CD14-positive monocyte (primary cell): ENCODE results near the gene STAT4. TPM values are rescaled to one million over a fixed set of nuclear protein-coding genes. Genes with fewer than 3 reads are reported as not detected.

ENCODE experiments used
- DNase-seq, 3 donors: peaks; one replicate each; pipeline ENCODE4 v3.0.0-alpha.2; 2011 to 2022
- H2AFZ ChIP-seq: 2 replicates; pipeline ENCODE4 v1.6.0; 2012; ENCODE audit warnings: mild to moderate bottlenecking, low read depth, low read length, inconsistent platforms; ENCODE audit not compliant: insufficient read depth, poor library complexity, severe bottlenecking
- H3K27ac ChIP-seq, 2 donors: 1 replicate in 1 of 2; 2 replicates in 1 of 2; pipeline ENCODE4 v1.5.1; 2012 to 2013; ENCODE audit warnings: low read length in 2 of 2, control low read depth in 1 of 2, inconsistent platforms in 1 of 2, low read depth in 1 of 2, mild to moderate bottlenecking in 1 of 2
- H3K27me3 ChIP-seq, 2 donors: one replicate each; pipeline versions ENCODE4 v1.6.0 to v1.6.1; 2011 to 2013; ENCODE audit warnings: low read length in 2 of 2; ENCODE audit not compliant: control insufficient read depth in 2 of 2, insufficient read depth in 2 of 2
- H3K36me3 ChIP-seq, 2 donors: replicated peaks in 1 of 2; 1 replicate in 1 of 2; 2 replicates in 1 of 2; pipeline versions ENCODE4 v1.5.1 to v1.6.1; 2012 to 2013; ENCODE audit warnings: low read length in 2 of 2, control low read depth in 1 of 2, inconsistent platforms in 1 of 2, mild to moderate bottlenecking in 1 of 2; ENCODE audit not compliant: insufficient read depth in 2 of 2, control insufficient read depth in 1 of 2
- H3K4me1 ChIP-seq, 2 donors: 1 replicate in 1 of 2; 2 replicates in 1 of 2; pipeline versions ENCODE4 v1.5.1 to v1.6.1; 2012 to 2013; ENCODE audit warnings: low read length in 2 of 2, control low read depth in 1 of 2, inconsistent platforms in 1 of 2, mild to moderate bottlenecking in 1 of 2, moderate library complexity in 1 of 2; ENCODE audit not compliant: insufficient read depth in 2 of 2, control insufficient read depth in 1 of 2
- H3K4me2 ChIP-seq: replicated peaks from 2 replicates; pipeline ENCODE3; 2012; ENCODE audit warnings: low read length, moderate library complexity, mild to moderate bottlenecking; ENCODE audit not compliant: poor library complexity, severe bottlenecking; ENCODE audit errors: extremely low read depth
- H3K4me3 ChIP-seq, 3 experiments: fragments of 200-600 bp in 1 of 3; sonication (generic) in 1 of 3; replicated peaks in 1 of 3; 1 replicate in 2 of 3; 2 replicates in 1 of 3; pipeline ENCODE4 v1.5.1; 2011 to 2013; ENCODE audit warnings: low read length in 3 of 3, mild to moderate bottlenecking in 3 of 3, control low read depth in 2 of 3, low read depth in 2 of 3, inconsistent platforms in 1 of 3, moderate library complexity in 1 of 3
- H3K79me2 ChIP-seq: 2 replicates; pipeline ENCODE4 v1.6.0; 2012; ENCODE audit warnings: mild to moderate bottlenecking, control low read depth, inconsistent platforms, low read length, moderate library complexity; ENCODE audit not compliant: insufficient read depth
- H3K9ac ChIP-seq: 2 replicates; pipeline ENCODE4 v1.6.0; 2017; ENCODE audit warnings: low read length, mild to moderate bottlenecking; ENCODE audit not compliant: insufficient read depth, poor library complexity, severe bottlenecking
- H3K9me3 ChIP-seq, 2 donors: replicated peaks in 1 of 2; 1 replicate in 1 of 2; 2 replicates in 1 of 2; pipeline versions ENCODE4 v1.5.1 to v1.6.1; 2012 to 2013; ENCODE audit warnings: low read length in 2 of 2, control low read depth in 1 of 2; ENCODE audit not compliant: control insufficient read depth in 1 of 2, insufficient read depth in 1 of 2
- H4K20me1 ChIP-seq: 2 replicates; pipeline ENCODE4 v1.6.0; 2012; ENCODE audit warnings: mild to moderate bottlenecking, low read length, control low read depth, moderate library complexity; ENCODE audit not compliant: insufficient read depth
- H3K27ac Mint-ChIP-seq, 7 donors: one replicate each; pipeline ENCODE4 v1.8.0; 2020; ENCODE audit warnings: mild to moderate bottlenecking in 7 of 7, mixed read lengths in 7 of 7, moderate library complexity in 6 of 7, inconsistent platforms in 2 of 7
- H3K27me3 Mint-ChIP-seq, 3 donors: one replicate each; pipeline ENCODE4 v1.8.0; 2021 to 2022; ENCODE audit warnings: low read depth in 3 of 3, mild to moderate bottlenecking in 3 of 3, mixed read lengths in 3 of 3, moderate library complexity in 3 of 3, inconsistent platforms in 1 of 3
- H3K36me3 Mint-ChIP-seq, 2 donors: one replicate each; pipeline ENCODE4 v1.8.0; 2020; ENCODE audit warnings: mixed read lengths in 2 of 2, inconsistent platforms in 1 of 2, mild to moderate bottlenecking in 1 of 2
- H3K4me1 Mint-ChIP-seq: one replicate; pipeline ENCODE4 v1.8.0; 2020; ENCODE audit warnings: mild to moderate bottlenecking, mixed read lengths
- H3K4me3 Mint-ChIP-seq, 2 donors: one replicate each; pipeline ENCODE4 v1.8.0; 2020; ENCODE audit warnings: mild to moderate bottlenecking in 2 of 2, mixed read lengths in 2 of 2, moderate library complexity in 1 of 2
- H3K9me3 Mint-ChIP-seq, 7 donors: one replicate each; pipeline ENCODE4 v1.8.0; 2020 to 2022; ENCODE audit warnings: mixed read lengths in 7 of 7, mild to moderate bottlenecking in 6 of 7, moderate library complexity in 6 of 7, inconsistent platforms in 2 of 7
- CTCF ChIP-seq: fragments of 200-600 bp; IDR thresholded peaks from one replicate; pipeline ENCODE4 v1.8.0; 2022; ENCODE audit warnings: antibody characterized with exemption, mild to moderate bottlenecking
- WGBS: methylation state at CpG from one replicate; pipeline ENCODE4 v1.1.5; 2013; ENCODE audit warnings: missing lambda C conversion rate; ENCODE audit not compliant: insufficient coverage; 5-methylcytosine and 5-hydroxymethylcytosine counted together
- intact Hi-C, 2 donors: fragments of 100-400 bp; cut with micrococcal nuclease; formaldehyde crosslinking; loops; one replicate each; pipeline versions ENCODE4 v1.15.0 to v1.15.1; 2023
- polyA plus RNA-seq, 3 donors: library from polyadenylated mRNA; depleted of rRNA in 1 of 3; unstranded in 2 of 3; stranded (reverse) in 1 of 3; fragments of 300-500 nt in 2 of 3; fragments of >200 nt in 1 of 3; fragmentation: Illumina TruSeq in 2 of 3; gene quantifications; 1 replicate in 2 of 3; 2 replicates in 1 of 3; pipeline ENCODE4 v1.2.3, GENCODE V29; 2012 to 2021

STAT4 gene
- polyA plus RNA-seq, 3 donors: 0.31 to 0.52 (median 0.31) TPM

- no peak overlapping the region for H2AFZ ChIP-seq
- intact Hi-C loops: no loop called here
- H3K4me2 ChIP-seq: no peak overlapping the region
- no peaks in the 10 kb centered on the region for H3K4me1 ChIP-seq
- WGBS: no CpG with 5 or more reads among the region's 6 CpGs
- no peaks in the 10 kb centered on the region for H3K79me2 ChIP-seq
- Mint-ChIP-seq H3K4me3 (no peak overlapping the region), H3K9me3 (peaks cover 0 to 6% (median 0%) of the 10 kb centered on the region in 7 donors), H3K27ac (no peak overlapping the region), H3K4me1 (peaks cover 14% of the 10 kb centered on the region), H3K27me3 (peaks cover 0 to 2% (median 0%) of the 10 kb centered on the region in 3 donors), H3K36me3 (no peaks in the 10 kb centered on the region)
- no peaks in the 10 kb centered on the region for H3K36me3 ChIP-seq
- no peak for TF ChIP-seq CTCF
- no peaks in the 10 kb centered on the region for H3K9me3 ChIP-seq
- no peak overlapping the region for H3K9ac ChIP-seq
- H3K27me3 ChIP-seq: no peaks in the 10 kb centered on the region
- H3K27ac ChIP-seq: no peak overlapping the region
- H4K20me1 ChIP-seq: no peaks in the 10 kb centered on the region
- H3K4me3 ChIP-seq: no peak overlapping the region
- no peak for DNase-seq
These were observed 49.2 kb upstream of the STAT4 start for GRCh38 chr2:191199929-191200512.

GRCh38 chr2:191198271-191198670 lies 47.5 kb upstream of the STAT4 start:
- Histone ChIP-seq H3K79me2 (no peaks in the 10 kb centered on the region), H3K4me2 (no peak overlapping the region), H3K4me3 (no peak overlapping the region), H3K9me3 (no peaks in the 10 kb centered on the region), H4K20me1 (no peaks in the 10 kb centered on the region), H2AFZ (no peak overlapping the region), H3K36me3 (no peaks in the 10 kb centered on the region), H3K27me3 (no peaks in the 10 kb centered on the region), H3K4me1 (no peaks in the 10 kb centered on the region), H3K27ac (no peak overlapping the region), H3K9ac (no peak overlapping the region)
- no peak for TF ChIP-seq CTCF
- H3K27ac Mint-ChIP-seq: no peak overlapping the region
- peaks cover 14% of the 10 kb centered on the region for H3K4me1 Mint-ChIP-seq
- peaks cover 0 to 6% (median 0%) of the 10 kb centered on the region in 7 donors for H3K9me3 Mint-ChIP-seq
- H3K27me3 Mint-ChIP-seq: peaks cover 0 to 2% (median 1%) of the 10 kb centered on the region in 3 donors
- H3K4me3 Mint-ChIP-seq: no peak overlapping the region
- intact Hi-C loops: no loop called here
- DNase-seq: no peak
- no peaks in the 10 kb centered on the region for H3K36me3 Mint-ChIP-seq
- 95% methylated on average over 3 of the region's 4 CpGs for WGBS
